Colon (tissue), 2 donors: ENCODE data around the gene PTGDS.
"Not testable (repeated sequence)": the region's sequence is repeated elsewhere in the genome, so short reads cannot be mapped to it uniquely, and the experiment has no call there.

Source experiments
- FAIRE-seq: peaks from 2 replicates; lab custom pipeline; 2012; peaks lifted over from hg19 to GRCh38; lab: Jason Lieb, UNC
- donor health status: control.
- donor health status: control.

The PTGDS gene

DNA sequence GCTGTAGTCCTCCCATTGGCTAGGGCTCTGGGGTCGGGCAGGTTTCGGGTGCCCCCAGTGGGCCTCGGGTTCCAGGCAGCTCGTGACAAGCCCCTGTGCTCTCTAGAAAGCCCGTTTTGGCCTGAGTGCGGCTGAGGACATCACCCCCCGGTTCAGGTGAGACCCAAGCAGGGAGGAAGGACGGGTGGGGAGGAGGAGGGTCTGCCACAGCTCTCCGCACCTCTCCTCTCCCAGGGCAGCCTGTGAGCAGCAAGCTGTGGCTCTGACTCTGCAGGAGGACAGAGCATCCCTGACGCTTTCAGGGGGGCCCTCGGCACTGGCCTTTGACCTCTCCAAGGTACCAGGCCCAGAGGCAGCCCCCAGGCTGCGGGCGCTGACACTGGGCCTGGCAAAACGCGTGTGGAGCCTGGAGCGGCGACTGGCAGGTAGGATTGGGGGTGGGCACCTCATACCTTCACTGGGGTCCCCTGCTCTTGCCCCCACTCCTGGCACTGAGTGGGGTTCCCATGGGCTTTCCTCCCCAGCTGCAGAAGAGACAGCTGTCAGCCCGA, 15.6 kb downstream of the PTGDS start:
- no peak for FAIRE-seq

DNA sequence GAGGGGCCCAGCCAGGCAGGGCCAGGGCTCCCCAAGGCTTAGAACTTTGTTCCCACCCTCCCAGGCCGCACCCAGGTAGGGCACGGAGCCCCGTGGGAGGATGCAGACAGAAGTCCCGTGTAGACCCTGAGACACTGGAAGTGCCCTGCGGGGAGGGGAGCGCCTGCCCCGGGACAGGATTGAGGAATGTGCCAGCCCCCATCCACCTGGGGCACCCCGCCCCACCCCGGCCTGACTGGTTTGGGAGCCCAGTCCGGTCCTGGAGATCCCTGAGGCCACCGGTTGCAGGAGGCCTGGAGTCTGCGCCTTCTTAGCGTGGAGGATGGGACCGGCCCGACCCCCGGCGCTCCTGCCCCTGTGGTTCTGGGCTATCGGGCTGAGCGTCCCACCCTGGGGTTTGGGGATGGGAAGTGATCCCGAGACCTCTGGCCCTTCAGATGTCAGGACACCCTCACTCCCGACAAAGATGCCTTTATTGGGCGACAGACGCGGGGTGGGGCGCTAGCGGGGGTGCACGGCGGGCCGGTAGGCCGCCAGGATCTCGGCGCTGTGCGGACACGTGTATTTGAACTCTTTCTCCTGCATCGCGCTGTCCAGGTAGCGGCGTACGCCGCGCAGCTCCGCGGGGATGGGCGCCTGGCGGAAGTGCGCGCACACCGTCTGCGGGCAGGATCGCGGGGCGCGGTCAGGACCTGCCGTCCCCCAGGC, 17.0 kb downstream of the PTGDS start:
- FAIRE-seq = no peak

DNA sequence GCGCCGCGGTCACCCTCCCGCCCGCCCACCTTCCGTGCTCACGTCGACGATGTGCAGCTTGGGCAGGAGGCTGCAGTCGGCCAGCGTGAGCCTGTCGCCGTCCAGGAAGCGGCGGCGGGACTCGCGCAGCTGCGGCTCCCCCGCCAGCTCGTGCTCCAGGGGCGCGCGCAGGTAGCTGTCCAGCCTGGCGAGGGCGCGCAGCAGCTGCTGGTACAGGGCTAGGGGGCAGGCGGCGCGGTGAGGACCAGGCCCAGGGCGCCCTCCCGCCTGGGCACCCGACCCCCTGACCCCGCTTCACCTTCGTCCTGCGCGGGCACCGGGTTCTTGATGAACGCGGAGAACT, 17.6 kb downstream of the PTGDS start:
- FAIRE-seq = no peak

DNA sequence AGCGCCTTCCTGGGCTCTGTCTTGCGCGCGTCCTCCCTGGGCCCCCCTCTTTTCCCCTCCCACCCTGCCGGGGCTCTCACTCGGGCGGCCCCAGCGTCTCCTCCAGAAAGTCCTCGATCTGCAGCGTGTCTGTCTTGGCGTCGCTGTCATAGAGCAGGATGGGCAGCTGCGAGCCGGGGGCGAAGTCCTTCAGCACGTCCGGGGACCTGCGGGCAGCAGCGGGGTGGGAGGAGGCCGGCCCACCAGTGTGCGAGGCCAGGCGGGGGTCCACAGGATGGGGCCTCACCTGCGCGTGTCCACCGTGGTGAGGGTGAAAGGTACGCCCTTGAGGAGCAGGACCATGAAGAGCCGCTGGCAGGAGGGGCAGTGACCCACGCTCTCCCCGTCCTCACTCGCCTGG, 18.1 kb downstream of the PTGDS start:
- FAIRE-seq = no peak

DNA sequence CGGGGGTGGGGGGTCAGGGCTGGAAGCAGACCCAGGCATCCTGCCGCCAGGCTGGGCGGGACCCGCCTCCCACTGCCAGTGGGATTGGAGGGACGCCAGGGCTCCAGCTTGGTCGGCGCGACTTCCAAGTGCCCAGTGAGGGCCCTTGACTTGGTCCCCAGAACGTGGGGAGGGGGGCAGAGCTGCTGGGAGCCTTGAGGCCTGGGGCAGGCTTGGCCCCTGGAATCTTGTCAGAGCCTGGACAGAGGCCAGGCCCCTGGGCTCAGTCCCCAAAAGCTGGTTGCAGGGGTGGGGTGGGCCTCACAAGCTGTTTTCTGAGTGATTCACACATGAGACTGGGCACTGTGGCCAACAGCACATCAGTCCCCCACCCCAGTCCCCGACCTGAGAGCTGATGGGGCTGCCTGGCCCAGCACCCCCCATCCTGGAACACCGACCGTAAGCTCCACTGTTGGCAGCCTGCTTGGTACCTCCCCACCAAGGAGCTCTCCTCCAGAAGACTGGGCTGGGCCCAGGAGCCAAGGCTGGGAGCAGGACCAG, 18.5 kb downstream of the PTGDS start:
- FAIRE-seq = no peak

DNA sequence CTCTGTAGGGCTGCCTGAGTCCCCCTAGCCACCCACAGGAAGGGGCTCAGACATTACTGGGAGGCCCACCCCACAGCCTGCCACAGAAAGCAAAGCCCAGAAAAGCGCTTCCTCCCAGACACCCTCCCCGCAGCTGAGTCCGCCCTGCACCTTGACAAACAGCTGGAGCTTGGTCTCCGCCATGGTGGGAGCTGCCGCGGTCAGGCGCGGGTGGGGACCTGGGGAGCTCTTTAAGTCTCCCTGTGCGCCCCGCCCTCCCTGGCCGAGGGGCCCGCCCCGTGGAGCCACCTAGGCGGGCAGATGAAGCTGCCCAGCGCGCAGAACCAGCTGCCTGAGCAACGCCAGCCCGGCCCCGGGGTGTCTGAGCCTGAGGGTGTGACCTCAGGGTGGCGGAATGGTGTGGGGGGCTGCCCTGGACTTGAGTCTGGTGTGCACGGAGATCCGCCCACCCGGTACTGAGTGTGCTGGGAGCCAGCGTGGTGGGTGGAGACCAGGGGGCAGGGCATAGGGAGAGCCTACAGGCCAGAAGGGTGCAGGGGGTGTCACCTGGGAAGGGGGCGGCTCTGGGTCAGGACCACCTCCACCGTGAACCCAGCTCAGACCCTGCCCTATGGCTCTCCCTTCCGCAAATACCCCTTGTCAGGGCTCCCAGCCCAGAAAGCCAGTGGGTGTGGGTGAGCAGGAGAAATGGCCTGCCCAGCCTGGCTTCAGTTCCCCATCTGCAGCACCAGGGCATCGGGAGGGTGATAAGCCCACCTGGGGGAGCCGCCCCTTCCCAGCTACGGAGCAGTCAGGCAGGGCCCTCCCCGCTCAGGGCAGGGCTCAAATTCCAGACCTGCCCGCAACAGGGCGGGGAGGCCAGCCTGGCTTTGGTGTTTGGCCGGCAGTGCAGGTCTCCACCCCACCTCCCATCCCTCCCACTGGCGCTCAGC, 19.3 kb downstream of the PTGDS start, which contains the start of gene CLIC3:
TSS of gene CLIC3 (minus strand) at position 208 of the 932 bp plus-strand sequence. CDS start at position 183, 25 bp downstream.
- no peak for FAIRE-seq

DNA sequence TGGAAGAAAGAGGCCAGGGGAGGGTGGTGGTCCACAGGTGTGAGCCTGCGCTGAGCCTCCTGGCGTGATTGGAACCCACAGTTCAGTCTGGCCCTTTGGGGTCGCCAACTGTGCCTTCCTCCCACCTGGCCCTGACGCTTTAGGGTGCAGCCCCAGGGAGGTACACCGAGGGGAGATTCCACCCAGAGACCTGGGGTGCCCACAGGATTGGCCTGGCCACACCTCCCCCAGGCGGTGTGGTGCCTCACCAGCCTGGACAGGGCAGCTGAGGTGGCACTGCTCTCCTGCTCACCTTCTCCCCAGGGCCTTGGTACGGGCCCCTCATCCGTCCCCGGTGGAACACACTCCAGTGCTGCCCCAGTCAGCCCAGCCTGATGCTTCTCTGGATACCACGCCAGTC, 20.1 kb downstream of the PTGDS start:
- no peak for FAIRE-seq

DNA sequence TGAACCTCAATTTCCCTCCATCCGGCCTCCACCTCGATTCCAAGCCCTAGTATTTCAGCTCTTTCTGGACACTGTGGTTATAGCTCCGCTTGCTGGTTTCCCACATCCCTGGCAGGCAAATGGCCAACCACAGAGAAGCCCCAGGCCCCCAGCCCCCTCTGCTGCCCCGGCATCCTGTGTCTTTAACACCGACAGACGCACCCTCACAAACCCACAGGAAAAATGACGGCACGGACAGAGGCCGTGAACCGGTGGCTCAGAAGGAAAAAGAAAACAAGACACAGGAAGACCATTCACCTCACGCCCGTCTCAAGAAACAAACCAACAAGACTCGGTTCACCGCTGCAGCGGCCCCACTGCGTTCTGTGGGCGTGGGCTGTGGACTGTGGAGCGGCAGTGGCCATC, 20.5 kb downstream of the PTGDS start:
- no peak for FAIRE-seq

DNA sequence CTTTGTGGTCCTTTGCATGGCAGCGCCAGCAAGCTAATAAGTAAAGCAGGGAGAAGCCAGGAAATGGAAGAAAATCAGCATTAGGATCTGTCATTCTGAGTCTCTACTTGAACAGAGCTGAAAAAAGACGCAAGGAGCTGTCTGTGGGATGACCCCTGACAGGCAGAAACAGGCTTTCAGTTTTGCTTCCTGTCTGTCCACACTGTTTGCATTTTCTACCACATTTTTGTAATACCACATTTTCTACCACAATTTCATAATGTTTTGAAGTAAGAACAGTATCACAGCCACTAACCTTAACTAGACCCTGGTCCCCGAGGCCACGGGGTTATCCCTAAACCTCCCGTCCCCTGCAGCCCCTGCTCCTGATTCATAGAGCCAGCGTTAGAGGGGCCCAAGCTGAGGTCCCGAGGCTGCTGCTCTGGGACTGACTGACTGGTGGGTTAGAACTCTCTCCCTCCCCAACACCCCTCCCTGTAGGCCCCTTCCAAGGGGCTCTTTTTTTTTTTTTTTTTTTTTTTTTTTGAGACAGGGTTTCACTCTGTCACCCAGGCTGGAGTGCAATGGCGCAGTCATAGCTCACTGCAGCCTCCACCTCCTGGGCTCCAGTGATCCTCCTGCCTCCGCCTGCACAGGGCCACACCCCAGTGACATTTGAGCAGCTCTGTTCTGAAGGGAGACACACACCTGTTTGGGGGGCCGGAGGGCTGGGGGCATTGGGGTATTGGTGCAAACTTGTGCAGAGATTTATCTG, 23.1 kb downstream of the PTGDS start:
- no peak for FAIRE-seq

DNA sequence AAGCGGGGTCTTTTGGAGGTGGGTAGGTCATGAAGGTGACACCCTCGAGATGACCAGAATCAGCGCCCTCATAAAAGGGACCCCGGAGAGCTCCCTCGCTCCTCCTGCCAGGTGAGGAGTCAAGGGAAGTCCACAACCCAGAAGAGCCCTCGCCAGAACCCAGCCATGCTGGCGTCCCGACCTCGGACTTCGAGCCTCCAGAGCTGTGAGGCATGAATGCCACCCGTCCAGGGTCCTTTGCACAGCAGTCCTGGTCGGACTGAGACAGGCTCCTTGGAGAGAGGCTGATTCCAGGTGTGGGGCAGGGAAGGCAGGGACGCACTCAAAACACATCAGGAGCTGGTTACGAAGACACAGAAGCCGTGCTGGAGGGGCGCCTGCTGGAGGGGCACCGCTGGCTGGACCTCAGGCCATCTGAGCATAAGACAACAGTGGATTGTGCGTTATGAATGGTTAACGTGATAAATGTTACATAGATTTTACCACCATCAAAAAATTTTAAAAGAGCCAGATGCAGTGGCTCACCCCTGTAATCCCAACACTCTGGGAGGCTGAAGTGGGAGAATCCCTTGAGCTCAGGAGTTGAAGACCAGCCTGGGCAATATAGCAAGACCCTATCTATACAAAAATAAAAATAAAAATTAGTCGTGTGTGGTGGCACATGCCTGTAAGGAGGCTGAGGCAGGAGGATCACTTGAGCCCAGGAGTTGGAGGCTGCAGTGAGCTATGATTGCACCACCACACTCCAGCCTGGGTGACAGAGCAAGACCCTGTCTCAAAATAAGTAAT, 24.7 kb downstream of the PTGDS start:
- no peak for FAIRE-seq

DNA sequence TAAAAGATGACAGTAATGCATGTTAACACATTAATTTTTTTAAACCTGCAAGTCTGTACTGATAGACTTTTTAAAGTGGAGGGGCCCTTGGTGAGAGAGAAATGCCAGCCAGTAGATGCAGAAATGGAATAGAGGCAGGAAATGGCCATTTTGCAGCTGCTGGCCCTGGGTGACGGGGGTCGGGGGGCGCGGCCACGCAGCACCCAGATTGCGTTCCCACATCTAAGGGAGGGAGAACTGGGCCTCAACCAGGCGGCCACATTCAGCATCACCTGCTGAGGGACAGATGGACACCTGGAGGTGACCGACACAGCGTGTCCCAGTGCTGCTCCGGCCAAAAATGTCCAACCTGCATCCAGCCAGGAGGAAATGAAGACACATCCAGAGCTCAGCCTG, 25.3 kb downstream of the PTGDS start:
- FAIRE-seq = no peak

DNA sequence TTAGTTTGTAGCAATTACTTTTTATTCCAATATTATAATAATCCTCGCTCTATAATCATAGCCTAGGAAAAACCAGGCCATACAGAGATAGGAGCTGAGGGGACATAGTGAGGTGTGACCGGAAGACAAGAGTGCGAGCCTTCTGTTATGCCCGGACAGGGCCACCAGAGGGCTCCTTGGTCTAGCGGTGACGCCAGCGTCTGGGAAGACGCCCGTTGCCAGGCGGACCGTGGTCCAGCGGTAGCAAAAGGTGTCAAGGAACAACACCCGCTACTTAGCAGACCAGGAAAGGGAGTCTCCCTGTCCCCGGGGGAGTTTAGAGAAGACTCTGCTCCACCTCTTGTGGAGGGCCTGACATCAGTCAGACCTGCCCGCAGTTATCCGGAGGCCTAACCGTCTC, 27.0 kb downstream of the PTGDS start:
- not testable (repeated sequence) for FAIRE-seq

DNA sequence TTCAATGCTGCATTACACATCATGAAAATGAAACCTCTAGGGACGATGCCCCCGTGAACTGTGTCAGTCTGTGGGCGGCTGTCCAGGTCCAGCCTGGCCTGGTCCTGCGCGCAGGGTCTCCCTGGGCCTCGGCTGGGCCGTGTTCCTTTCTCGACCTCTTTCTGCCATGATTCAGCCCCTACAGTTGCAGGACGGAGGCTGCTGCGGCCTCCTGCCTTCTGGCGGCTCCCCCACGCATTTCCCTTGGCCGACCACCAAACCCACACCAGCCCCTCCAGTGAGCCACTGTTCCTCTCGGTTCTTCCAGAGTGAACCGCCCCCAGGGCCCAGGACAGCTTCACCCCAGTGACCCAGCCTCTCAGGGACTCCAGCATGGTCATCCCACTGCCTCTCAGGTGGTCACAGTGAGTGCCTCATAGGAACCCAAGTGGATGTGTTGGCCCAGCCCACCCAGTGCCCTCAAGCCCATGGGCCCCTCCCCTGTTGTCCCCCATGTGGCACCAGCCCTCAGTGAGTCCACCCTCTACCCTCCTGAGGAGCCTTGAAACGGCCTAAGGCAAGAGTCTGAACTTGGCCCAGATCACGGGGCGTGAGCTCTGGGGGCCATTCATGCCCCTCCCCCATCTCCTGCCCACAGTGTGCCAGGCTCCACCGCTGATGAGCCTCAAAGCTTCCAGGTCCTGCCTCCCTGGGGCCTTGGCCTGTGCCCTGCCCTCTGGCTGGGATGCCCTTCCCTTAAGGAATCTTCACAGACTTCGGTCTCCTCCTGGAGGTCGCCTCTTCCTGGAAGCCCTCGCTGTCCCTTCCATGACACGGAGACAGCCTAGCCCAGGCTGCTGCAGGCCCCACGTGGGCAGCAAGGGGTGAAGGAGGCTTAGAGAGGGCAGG, 29.1 kb downstream of the PTGDS start:
- FAIRE-seq = no peak

DNA sequence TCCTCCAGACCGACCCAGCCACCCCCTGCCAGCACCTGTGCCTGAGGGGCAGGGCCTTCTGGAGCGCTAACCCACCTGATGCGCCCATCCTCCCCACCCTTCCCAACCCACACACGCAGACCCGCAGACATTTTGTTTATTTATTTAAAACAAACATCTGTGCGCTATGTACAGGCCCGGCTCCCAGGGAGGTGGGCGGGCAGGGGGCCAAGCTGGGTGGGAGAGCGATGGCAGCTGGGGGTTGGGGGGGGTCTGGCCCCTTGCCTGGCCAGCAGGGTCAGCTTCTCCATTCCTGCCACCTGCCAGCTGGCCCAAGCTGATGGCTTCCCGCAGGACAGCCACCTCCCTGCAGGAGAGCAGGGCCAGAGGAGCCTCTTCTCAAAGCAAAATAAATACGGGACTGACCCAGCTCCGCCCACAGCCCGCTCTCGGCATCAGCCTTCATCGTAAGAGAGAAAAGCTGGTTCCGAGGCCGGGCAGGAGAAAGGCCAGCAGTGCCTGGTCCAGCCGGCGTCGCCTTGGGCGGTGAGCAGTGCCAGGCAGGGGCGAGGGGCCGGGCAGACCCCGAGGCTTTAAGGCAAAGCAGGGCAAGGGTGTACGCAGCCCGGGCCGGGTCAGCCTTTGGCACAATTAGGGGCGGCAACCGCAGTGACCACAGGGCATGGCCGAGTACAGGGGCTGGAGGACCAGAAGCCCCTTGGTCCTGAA, 30.0 kb downstream of the PTGDS start:
- no peak for FAIRE-seq

DNA sequence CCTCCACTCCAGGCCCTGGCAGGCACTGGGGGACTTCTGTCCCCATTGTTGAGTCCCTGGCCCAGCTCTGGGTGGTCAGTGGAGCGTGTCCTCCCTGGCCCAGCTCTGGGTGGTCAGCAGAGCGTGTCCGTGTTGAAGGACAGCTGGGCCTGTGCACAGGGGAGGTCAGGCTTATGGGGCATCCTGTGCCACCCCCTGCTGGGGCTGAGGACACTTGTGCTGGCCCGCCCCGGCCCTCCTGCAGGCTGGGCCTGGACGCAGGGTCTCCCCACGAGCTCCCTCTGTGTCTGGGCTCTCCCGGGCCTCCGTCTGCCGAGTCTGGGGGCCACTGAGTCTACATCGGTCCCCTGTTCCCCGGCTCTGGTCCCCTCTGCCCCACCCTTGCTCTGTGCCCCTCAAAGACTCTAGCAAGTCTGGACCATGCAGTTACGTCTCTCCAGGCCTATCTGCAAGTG, 30.5 kb downstream of the PTGDS start:
- FAIRE-seq = no peak

DNA sequence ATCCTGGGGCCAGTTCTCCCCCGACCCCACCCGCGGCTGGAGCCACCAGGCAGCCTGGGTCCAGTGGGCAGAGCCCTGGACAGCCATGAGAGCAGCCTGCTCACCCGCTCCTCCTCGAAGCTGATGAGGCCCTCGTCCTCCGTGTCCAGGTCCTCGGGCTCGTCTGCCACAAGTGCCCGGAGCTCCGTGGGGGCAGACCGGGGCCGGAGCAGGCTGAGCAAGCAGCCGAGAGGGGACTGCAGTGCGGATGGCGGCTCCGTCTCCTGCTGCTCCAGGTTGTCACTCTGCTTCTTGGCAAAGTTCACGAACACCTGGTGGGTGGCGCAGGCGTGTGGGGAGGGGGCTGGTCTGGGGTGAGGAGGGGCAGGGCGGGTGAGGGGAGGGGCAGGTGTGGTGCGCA, 31.0 kb downstream of the PTGDS start:
- FAIRE-seq = no peak

DNA sequence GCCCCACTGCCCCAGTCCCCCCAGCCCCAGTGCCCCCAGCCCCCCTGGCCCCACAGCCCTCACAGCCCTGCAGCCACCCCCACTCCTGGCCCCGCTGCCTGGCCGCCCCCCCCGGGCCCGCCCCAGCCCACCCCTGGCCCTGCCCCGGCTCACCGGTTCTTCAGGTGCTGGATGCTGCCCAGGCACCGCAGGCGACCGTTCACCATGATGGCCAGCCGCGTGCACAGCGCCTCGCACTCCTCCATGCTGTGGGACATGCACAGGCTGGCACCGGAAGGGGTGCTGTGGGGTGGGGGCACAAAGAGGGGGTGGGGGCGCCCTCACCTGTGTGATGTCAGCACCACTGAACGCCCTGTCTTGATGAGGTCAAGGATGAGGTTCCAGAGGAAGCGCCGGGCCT, 31.9 kb downstream of the PTGDS start:
- FAIRE-seq = no peak

DNA sequence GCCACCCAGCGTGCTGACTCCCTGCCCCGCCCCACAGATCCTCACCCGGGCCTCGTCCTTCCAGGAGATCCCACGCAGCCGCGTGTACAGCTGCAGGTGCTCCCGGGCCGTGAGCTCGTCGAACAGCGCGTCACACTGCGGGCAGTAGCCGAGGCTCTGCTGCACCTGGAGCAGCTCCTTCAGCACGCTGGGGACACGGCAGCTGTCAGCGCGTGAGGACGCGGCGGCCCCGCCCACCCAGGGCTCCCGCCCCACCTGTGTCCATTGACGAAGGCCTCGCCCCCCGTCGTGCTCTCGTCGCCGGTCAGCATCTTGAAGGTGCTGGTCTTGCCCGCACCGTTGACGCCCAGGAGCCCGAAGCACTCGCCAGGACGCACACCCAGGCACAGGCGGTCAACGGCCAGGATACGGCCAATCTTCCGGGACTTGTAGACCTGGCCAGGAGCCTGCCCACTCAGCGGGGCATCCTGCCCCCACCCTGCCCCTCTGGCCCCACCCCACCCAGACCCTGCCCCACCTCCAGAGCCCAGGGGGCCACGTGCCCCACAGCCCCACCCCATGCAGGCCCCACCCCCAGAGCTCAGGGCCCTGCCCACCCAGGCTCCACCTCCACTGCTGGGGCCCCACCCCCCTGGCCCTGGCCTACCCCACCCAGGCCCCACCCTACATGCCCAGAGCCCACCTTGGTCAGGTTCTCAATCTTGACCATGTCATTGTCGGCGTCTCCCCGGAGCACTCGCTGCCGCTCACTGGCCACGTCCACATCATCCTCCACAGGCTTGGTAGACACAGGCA, 32.8 kb downstream of the PTGDS start:
- no peak for FAIRE-seq

DNA sequence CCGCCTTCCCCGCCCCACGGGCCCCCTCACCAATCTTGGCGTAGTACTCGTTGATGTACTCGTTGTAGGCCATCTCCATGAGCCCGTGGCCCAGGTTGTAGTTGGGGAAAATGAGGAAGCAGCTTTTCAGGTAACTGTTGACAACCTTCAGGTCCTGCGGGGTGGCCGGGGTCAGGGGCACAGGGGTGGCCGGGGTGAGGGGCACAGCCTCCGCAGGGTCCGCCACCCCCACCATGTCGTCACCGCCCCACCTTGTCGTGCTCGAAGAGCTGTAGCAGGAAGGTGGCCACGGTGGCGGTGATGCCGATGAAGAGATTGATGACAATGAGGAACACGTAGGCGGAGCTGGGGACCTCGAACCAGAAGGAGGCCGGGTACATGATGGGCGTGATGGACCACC, 33.9 kb downstream of the PTGDS start:
- no peak for FAIRE-seq
